ENCODE results near the gene VPS54.

The VPS54 gene

GRCh38 chr2:64025741-64026140 lies 6.5 kb upstream of the VPS54 start:
- no peak overlapping the region for H3K4me3 ChIP-seq
- H3K27ac ChIP-seq, result no peak overlapping the region

- Histone ChIP-seq H3K27ac (no peak overlapping the region), H3K4me3 (no peak overlapping the region)
Measured at GRCh38 chr2:64024259-64024949, 5.2 kb upstream of the VPS54 start.

GRCh38 chr2:64023485-64024258 lies 4.4 kb upstream of the VPS54 start:
- H3K27ac ChIP-seq, result no peak overlapping the region

GRCh38 chr2:64021578-64021977 lies 2.4 kb upstream of the VPS54 start:
- H3K27ac ChIP-seq, result peak overlapping the region in 5 of 21 experiments; percentile 16 to 98 (median 28)
- no peak overlapping the region for H3K4me3 ChIP-seq

More at GRCh38 chr2:64023485-64024258, 4.4 kb upstream of the VPS54 start:
- no peak overlapping the region for H3K4me3 ChIP-seq

GRCh38 chr2:64019975-64020528 lies 824 bp upstream of the VPS54 start:
- Histone ChIP-seq H3K27ac (peak overlapping the region in 20 of 21 experiments; percentile 92 to 99 (median 98)), H3K4me3 (peak overlapping the region in 4 of 7 experiments; percentile 56 to 72 (median 63))

- peak overlapping the region; percentile 54 to 72 (median 61) for H3K4me3 ChIP-seq
- H3K27ac ChIP-seq, result peak overlapping the region; percentile 92 to 99 (median 98)
Measured at GRCh38 chr2:64018701-64019082, 536 bp downstream of the VPS54 start.

GRCh38 chr2:64017811-64018700 lies 1.2 kb downstream of the VPS54 start:
- H3K27ac ChIP-seq, result peak overlapping the region; percentile 92 to 99 (median 98)
- peak overlapping the region; percentile 54 to 72 (median 61) for H3K4me3 ChIP-seq

- H3K27ac ChIP-seq, result no peak overlapping the region
- H3K4me3 ChIP-seq, result no peak overlapping the region
Measured at GRCh38 chr2:64015898-64016297, 3.3 kb downstream of the VPS54 start.

- Histone ChIP-seq H3K4me3 (no peak overlapping the region), H3K27ac (no peak overlapping the region)
Measured at GRCh38 chr2:64015391-64015790, 3.8 kb downstream of the VPS54 start.

- Histone ChIP-seq H3K27ac (no peak overlapping the region), H3K4me3 (no peak overlapping the region)
Measured at GRCh38 chr2:64014628-64015027, 4.6 kb downstream of the VPS54 start.

GRCh38 chr2:64013053-64013452 lies 6.2 kb downstream of the VPS54 start:
- Histone ChIP-seq H3K4me3 (no peak overlapping the region), H3K27ac (no peak overlapping the region)

GRCh38 chr2:64012115-64012514 lies 7.1 kb downstream of the VPS54 start:
- no peak overlapping the region for H3K27ac ChIP-seq
- no peak overlapping the region for H3K4me3 ChIP-seq

- H3K4me3 ChIP-seq, result no peak overlapping the region
- no peak overlapping the region for H3K27ac ChIP-seq
Measured at GRCh38 chr2:64008434-64009009, 10.7 kb downstream of the VPS54 start.

GRCh38 chr2:64007924-64008323 lies 11.3 kb downstream of the VPS54 start:
- Histone ChIP-seq H3K27ac (no peak overlapping the region), H3K4me3 (no peak overlapping the region)

- no peak overlapping the region for H3K4me3 ChIP-seq
Measured at GRCh38 chr2:64005707-64006356, 13.4 kb downstream of the VPS54 start.

GRCh38 chr2:64003239-64003638 lies 16.0 kb downstream of the VPS54 start:
- no peak overlapping the region for H3K4me3 ChIP-seq
- H3K27ac ChIP-seq, result no peak overlapping the region

More at GRCh38 chr2:64005707-64006356, 13.4 kb downstream of the VPS54 start:
- H3K27ac ChIP-seq, result no peak overlapping the region

- Histone ChIP-seq H3K27ac (no peak overlapping the region), H3K4me3 (no peak overlapping the region)
Measured at GRCh38 chr2:64001382-64002101, 17.7 kb downstream of the VPS54 start.

- Histone ChIP-seq H3K27ac (no peak overlapping the region), H3K4me3 (no peak overlapping the region)
Measured at GRCh38 chr2:64000630-64001381, 18.4 kb downstream of the VPS54 start.

Measured in skin epidermis (tissue), 12 donors.